ENCODE measurements around the gene TAF1B. TPM values are rescaled to one million over a fixed set of nuclear protein-coding genes. Genes with fewer than 3 reads are reported as not detected.

Gene TAF1B
- total RNA-seq, 1 donor from 2014 or later: 19.5 TPM

DNA sequence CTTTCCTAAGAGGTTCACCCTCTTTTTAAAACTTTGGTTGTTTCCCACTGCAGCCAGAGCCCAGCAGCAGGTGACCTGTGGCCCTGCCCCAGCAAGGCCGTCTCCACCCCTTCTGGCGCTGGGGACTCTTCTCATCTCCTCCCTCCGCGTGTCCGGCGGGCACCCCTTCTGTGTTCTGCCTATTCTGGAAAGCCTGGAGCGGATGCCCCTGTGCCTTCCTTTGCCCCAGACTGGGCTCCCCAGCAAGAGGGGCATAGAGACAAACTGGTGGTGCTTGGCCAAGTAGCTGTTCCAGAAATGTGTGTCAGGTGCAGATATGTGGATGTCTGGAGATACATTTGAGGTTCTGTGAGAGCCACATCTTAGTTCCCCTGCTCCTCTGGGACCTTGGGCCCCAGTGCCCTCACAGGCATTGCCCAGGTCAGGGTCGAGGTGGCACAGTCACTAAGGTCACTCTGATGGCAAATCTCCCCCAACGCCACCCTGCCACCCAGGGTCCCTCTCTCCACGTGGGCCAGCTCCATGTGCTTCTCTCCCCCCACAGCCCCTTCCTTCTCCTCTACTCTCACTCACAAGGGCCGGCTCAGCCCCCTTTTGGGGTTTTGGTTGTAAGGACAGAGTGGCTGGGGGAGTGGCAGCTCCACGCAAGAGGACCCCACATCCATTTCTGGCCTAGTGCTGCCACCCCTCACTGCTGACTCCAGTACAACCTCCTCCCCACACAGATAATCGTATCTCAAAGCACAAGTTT is 35.5 kb upstream of the TAF1B start:
- DNase-seq (ENCODE audit: low read depth, low spot score): no peak

DNA sequence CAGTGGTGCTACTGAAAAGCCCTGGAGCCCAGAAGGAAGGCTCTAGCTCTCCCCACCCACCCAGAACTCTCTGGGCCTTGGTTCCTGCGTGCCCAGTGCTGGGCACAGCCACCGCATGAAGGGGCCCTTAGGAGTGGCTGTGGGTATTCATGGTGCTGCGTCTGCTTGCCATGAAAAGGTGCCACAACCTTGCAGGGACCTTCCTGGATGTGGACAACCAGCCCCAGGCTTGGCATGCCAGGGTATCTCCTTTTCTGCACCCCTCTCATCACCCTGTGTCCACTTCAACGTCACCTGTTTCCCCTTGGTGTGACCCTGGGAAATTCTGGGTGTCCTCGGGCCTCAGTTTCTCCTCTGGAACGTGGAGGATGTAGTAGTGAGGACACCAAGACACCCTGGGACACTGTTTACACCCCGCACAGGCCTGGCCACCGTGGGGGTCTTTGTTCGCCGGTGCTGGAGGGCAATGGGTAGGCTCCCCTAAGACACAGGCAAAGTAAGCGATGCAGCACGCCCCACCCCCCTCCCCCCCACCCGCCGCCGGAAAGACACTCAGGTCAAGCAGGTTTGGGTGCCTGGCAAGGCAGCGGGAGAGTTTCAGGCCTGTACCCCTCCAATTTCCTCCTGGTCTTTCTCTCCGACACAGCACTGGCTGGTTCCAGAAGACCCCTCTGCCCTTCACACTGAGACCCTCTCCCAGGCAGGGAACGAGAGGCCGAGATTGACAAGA is 34.8 kb upstream of the TAF1B start:
- no peak for DNase-seq (ENCODE audit: low read depth, low spot score)

DNA sequence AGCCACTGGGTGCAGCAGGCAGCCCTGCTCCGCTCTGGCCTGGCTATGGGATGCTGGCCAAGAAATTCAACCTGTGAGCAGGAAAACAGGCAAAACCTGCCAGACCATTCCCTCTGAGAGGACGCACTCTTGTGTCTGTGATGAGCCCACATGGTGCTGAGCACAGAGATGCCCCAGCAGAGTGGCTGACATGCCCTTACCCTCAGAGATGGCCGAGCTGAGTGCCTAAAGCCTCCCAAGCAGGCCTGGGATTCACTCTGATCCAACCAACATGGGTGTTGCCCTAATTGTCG is 34.3 kb upstream of the TAF1B start:
- DNase-seq (ENCODE audit: low read depth, low spot score): no peak

DNA sequence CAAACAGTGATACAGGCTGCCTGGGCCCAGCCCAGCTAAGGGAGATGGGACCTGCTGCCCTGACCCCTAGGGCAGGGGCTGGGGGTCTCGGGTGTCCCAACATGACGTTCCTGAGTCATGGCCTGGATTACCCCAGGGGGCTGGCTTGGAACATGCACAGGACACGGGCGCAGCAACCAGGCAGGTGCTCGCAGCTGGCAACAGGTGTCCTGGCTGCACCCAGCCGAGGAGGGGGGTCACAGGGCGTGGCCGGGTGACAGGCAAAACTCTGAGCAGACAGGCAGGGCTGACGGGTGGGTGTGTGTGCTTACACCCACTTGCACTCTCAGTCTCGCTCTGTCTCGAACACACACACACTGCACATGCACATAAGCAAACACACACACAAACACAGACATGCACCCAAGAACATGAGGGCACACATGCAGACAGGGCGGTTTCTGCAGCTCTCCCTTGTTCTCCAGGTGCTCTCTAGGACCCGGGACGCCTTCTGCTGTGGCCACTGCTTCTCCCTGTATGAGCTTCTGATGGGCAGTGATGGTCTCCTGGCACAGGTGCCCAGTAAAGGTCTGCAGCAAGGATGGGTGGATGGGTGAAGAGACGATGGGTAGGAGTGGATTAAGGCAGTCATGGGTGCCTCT is 33.7 kb upstream of the TAF1B start:
- DNase-seq (ENCODE audit: low read depth, low spot score): no peak

DNA sequence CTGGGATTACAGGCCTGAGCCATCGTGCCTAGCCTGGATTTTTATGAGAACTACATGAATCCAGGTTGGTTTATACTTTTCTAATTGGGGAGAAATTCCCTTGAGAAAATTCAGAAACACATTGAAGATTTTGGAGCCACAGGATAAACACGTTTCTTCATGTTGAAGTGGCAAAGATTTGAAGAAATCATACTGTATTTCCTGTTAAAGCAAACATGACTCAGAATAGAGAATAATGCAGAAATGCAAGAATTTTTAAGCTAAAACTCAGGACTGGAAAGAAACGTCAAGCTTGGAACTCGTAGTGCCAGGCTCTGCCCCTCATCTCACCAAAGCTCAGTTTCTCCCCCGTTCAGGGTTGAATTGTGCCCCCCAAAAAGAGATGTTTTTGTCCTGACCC is 32.1 kb upstream of the TAF1B start:
- DNase-seq (ENCODE audit: low read depth, low spot score): no peak

DNA sequence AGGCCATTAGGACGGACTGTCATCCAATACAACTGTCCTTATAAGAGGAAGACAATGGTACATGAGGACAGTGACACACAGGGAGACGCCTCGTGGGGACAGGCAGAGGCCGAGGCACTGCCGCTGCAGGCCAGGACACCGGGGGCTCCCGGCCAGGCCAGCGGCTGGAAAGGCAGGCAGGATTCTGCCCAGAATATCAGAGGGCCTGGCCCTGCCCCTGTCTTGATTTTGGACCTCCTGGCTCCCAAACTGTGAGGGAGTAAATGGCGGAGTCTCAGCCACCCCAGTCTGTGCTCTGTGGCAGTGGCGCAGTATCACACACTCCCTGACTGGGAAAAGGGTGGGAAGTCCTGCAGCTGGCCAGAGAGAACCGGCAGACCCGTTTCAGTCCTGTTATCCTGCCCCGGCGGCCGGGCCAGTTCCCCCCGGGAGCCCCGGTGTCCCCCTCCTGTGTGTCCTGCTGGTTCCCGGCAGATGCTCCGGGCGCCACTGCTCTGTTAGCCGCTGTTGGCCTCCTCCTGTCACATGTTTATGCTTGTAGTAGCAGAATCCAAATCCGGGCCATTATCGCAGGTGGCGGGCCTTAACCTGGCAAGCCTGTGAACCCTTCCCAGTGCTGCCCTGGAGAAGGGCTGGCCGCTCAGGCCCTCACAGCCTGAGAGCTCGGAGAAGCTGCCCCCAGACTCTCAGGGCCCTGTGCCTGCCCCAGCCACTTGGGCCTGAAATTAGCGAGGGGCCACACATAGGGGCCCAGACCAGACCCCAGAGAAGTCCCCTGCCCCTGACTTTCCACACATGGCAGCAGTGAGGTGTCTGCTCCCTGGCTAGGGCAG is 31.4 kb upstream of the TAF1B start:
- DNase-seq (ENCODE audit: low read depth, low spot score): no peak

DNA sequence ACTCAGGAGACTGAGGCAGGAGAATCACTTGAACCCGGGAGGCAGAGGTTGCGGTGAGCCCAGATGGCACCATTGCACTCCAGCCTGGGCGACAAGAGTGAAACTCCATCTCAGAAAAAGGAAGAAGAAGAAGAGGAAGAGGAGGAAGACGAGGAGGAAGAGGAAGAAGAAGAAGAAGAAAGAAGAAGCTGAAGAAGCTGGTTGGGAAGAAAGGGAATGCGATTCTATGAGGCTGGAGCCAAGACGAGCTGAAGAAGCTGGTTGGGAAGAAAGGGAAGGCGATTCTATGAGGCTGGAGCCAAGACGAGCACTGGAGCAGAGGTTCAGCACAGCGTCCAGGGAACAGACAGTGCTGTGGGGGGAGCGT is 30.3 kb upstream of the TAF1B start:
- DNase-seq (ENCODE audit: low read depth, low spot score): no peak

- peak; percentile 10 for DNase-seq (ENCODE audit: low read depth, low spot score)
Observed at GRCh38 chr2:9813312-9814128, 29.8 kb upstream of the TAF1B start.

GRCh38 chr2:9814129-9814868 is 29.0 kb upstream of the TAF1B start:
- no peak for DNase-seq (ENCODE audit: low read depth, low spot score)

- DNase-seq (ENCODE audit: low read depth, low spot score): no peak
Observed at GRCh38 chr2:9815076-9815475, 28.2 kb upstream of the TAF1B start.

- no peak for DNase-seq (ENCODE audit: low read depth, low spot score)
Observed at GRCh38 chr2:9815844-9816279, 27.4 kb upstream of the TAF1B start.

GRCh38 chr2:9818097-9818496 is 25.2 kb upstream of the TAF1B start:
- DNase-seq (ENCODE audit: low read depth, low spot score): no peak

- no peak for DNase-seq (ENCODE audit: low read depth, low spot score)
Observed at GRCh38 chr2:9819551-9819950, 23.7 kb upstream of the TAF1B start.

- no peak for DNase-seq (ENCODE audit: low read depth, low spot score)
Observed at GRCh38 chr2:9820020-9820973, 23.0 kb upstream of the TAF1B start.

GRCh38 chr2:9821805-9822445 is 21.3 kb upstream of the TAF1B start:
- DNase-seq (ENCODE audit: low read depth, low spot score): no peak

DNA sequence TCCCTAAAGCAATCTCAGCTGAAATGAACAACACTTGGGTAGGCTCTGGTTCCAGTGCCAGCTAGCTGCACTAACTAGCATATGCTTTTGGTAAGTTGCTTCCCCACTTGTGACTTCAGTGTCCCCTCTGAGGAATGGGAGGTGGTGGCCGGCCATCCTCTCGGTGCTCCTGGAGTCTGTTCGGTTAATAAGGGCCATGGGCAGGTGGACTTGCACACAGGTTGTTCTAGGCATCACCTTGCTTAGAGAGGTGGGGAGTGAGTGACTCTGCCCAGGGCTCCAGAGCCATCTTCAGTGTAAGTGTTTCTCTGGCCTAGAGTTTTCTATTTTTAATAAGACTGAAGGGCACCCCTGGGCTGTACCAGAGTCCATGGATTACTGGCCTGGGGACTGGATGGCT is 18.8 kb upstream of the TAF1B start:
- DNase-seq (ENCODE audit: low read depth, low spot score): no peak

- no peak for DNase-seq (ENCODE audit: low read depth, low spot score)
Observed at GRCh38 chr2:9824956-9825720, 18.1 kb upstream of the TAF1B start.

DNA sequence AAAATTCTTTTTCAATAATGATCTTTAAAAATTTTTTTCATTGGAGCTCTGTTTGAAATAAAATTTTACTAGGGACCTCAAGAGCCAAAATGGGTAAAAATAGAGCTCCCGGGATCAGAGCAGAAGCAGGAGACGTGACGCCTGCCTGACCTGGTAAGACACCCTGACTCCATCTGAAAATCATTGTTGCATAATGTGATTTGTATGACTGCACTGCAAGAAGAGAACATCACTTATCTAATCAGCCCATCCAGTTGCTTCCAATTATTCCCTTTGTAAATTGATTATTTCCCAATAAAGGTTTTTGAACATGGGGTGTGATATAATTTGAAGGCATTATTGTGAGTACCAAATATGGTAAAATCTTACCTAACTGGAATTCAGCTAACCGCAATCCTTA is 17.1 kb upstream of the TAF1B start:
- DNase-seq (ENCODE audit: low read depth, low spot score): no peak

All from pulmonary artery endothelial cell (primary cell).